ENCODE measurements around the gene HAAO. TPM values are rescaled to one million over a fixed set of nuclear protein-coding genes. Genes with fewer than 3 reads are reported as not detected.
A peak's percentile ranks its signal among the peaks of the same experiment; 100 is the strongest.

HAAO gene
- total and polyA plus RNA-seq, 2 experiments from 2014 or later = 2.6 to 3.2 TPM

DNA sequence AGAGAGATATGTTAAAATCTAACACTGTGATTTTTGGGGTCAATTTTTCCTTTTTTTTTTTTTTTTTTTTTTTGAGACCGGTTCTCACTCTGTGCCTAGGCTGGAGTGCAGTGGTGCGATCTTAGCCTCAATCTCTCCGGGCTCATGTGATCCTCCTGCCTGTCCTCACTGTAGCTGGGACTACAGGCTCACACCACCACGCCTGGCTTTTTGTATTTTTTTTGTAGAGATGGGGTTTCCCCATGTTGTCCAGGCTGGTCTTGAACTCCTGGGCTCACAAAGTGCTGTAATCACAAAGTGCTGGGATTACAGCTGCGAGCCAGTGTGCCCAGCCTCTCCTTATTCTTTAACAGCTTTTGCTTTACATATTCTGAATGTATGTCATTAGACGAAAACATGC, 2.9 kb upstream of the HAAO start (continued):
- no peak for TF ChIP-seq REST (IDR thresholded peaks at IDR 0.05; ENCODE audit: unreplicated experiment)
- no peak for TF ChIP-seq EZH2 (IDR thresholded peaks at IDR 0.05; ENCODE audit: low read depth, unreplicated experiment)

DNA sequence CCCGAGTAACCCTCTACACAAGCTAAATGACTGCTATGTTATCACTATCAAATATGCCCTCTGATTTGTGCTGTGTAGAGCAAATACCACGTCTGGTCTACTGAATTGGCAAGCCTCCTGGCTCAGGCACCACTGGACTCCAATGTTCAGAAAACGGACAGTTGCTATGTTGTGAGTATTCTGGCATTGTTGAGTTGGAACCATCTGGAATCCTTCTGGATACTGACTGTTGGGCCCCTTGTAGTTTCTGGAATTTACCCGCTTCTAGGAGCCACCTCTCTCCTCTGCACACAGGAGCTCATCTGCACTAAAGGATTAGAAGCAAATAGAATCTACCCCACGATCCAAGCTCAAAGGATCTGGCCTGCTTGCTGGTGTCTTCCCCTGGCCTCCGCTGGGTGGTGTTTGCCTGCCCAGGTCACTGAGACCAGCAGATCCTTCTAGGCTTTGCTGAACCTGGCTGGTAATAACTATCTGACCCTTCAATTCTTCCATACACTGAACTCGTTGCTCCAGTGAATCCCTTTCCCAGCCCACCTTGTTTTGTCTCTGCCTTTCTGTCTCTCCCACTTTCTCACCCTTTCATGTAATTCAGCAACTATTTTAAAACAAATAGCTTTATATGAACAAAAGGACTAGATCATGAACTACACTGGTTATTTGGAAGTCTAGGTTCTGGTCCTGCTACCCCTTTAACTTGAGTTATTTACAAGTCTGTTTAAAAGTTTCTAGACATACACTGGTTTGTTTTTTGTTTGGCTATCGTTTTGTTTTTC, 2.1 kb upstream of the HAAO start:
- peaks cover 32% of the 10 kb centered on the region for H3K4me1 Mint-ChIP-seq
- H3K27ac Mint-ChIP-seq = no peak overlapping the region
- Histone ChIP-seq H3K27me3 (ENCODE audit: insufficient read depth) (peaks cover 33% of the 10 kb centered on the region), H3K4me1 (ENCODE audit: insufficient read depth) (peaks cover 17% of the 10 kb centered on the region), H3K36me3 (ENCODE audit: insufficient read depth) (no peaks in the 10 kb centered on the region), H3F3A (replicated peaks; ENCODE audit: low read depth) (peaks cover 13% of the 10 kb centered on the region), H3K27ac (ENCODE audit: low read depth) (no peak overlapping the region), H3K4me2 (peak overlapping the region; percentile 98), H2AFZ (no peak overlapping the region), H3K9me2 (ENCODE audit: insufficient read depth) (0 out of 2 replicates have a peak, but pooled peaks cover 3% of the 10 kb centered on the region), H3K4me3 (peak overlapping the region; percentile 89; the same call in 1 of the 2 replicates), H4K20me1 (replicated peaks; ENCODE audit: insufficient read depth) (no peaks in the 10 kb centered on the region), H3K79me2 (replicated peaks; ENCODE audit: insufficient read depth) (no peaks in the 10 kb centered on the region)
- H3K36me3 Mint-ChIP-seq (ENCODE audit: low read depth) = no peaks in the 10 kb centered on the region; the same call in 1 of the 3 replicates
- ATAC-seq (peak; percentile 49), DNase-seq (ENCODE audit: low spot score) (peak; percentile 80)
- no peaks in the 10 kb centered on the region; the same call in 2 of the 3 replicates for H3K9me3 Mint-ChIP-seq
- peaks cover 27% of the 10 kb centered on the region for H3K27me3 Mint-ChIP-seq (ENCODE audit: insufficient read depth, low read depth, poor library complexity)
- peak overlapping the region; percentile 71; the same call in 2 of the 3 replicates for H3K4me3 Mint-ChIP-seq
- TF ChIP-seq, protein P1, sequence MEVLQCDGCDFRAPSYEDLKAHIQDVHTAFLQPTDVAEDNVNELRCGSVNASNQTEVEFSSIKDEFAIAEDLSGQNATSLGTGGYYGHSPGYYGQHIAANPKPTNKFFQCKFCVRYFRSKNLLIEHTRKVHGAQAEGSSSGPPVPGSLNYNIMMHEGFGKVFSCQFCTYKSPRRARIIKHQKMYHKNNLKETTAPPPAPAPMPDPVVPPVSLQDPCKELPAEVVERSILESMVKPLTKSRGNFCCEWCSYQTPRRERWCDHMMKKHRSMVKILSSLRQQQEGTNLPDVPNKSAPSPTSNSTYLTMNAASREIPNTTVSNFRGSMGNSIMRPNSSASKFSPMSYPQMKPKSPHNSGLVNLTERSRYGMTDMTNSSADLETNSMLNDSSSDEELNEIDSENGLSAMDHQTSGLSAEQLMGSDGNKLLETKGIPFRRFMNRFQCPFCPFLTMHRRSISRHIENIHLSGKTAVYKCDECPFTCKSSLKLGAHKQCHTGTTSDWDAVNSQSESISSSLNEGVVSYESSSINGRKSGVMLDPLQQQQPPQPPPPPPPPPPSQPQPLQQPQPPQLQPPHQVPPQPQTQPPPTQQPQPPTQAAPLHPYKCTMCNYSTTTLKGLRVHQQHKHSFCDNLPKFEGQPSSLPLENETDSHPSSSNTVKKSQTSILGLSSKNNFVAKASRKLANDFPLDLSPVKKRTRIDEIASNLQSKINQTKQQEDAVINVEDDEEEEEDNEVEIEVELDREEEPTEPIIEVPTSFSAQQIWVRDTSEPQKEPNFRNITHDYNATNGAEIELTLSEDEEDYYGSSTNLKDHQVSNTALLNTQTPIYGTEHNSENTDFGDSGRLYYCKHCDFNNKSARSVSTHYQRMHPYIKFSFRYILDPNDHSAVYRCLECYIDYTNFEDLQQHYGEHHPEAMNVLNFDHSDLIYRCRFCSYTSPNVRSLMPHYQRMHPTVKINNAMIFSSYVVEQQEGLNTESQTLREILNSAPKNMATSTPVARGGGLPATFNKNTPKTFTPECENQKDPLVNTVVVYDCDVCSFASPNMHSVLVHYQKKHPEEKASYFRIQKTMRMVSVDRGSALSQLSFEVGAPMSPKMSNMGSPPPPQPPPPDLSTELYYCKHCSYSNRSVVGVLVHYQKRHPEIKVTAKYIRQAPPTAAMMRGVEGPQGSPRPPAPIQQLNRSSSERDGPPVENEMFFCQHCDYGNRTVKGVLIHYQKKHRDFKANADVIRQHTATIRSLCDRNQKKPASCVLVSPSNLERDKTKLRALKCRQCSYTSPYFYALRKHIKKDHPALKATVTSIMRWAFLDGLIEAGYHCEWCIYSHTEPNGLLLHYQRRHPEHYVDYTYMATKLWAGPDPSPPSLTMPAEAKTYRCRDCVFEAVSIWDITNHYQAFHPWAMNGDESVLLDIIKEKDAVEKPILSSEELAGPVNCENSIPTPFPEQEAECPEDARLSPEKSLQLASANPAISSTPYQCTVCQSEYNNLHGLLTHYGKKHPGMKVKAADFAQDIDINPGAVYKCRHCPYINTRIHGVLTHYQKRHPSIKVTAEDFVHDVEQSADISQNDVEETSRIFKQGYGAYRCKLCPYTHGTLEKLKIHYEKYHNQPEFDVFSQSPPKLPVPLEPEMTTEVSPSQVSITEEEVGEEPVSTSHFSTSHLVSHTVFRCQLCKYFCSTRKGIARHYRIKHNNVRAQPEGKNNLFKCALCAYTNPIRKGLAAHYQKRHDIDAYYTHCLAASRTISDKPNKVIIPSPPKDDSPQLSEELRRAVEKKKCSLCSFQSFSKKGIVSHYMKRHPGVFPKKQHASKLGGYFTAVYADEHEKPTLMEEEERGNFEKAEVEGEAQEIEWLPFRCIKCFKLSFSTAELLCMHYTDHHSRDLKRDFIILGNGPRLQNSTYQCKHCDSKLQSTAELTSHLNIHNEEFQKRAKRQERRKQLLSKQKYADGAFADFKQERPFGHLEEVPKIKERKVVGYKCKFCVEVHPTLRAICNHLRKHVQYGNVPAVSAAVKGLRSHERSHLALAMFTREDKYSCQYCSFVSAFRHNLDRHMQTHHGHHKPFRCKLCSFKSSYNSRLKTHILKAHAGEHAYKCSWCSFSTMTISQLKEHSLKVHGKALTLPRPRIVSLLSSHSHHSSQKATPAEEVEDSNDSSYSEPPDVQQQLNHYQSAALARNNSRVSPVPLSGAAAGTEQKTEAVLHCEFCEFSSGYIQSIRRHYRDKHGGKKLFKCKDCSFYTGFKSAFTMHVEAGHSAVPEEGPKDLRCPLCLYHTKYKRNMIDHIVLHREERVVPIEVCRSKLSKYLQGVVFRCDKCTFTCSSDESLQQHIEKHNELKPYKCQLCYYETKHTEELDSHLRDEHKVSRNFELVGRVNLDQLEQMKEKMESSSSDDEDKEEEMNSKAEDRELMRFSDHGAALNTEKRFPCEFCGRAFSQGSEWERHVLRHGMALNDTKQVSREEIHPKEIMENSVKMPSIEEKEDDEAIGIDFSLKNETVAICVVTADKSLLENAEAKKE (CRISPR knock-in tag; IDR thresholded peaks at IDR 0.05) = peak; percentile 76; the same call in 1 of the 2 replicates
- TF ChIP-seq ZNF331 (CRISPR knock-in tag; IDR thresholded peaks at IDR 0.05; ENCODE audit: low read depth) = no peak
- TF ChIP-seq STAT1 (IDR thresholded peaks at IDR 0.05; ENCODE audit: unreplicated experiment) = no peak
- TF ChIP-seq, protein P2, sequence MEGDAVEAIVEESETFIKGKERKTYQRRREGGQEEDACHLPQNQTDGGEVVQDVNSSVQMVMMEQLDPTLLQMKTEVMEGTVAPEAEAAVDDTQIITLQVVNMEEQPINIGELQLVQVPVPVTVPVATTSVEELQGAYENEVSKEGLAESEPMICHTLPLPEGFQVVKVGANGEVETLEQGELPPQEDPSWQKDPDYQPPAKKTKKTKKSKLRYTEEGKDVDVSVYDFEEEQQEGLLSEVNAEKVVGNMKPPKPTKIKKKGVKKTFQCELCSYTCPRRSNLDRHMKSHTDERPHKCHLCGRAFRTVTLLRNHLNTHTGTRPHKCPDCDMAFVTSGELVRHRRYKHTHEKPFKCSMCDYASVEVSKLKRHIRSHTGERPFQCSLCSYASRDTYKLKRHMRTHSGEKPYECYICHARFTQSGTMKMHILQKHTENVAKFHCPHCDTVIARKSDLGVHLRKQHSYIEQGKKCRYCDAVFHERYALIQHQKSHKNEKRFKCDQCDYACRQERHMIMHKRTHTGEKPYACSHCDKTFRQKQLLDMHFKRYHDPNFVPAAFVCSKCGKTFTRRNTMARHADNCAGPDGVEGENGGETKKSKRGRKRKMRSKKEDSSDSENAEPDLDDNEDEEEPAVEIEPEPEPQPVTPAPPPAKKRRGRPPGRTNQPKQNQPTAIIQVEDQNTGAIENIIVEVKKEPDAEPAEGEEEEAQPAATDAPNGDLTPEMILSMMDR (conservative IDR thresholded peaks at IDR 0.05; ENCODE audit: low read depth in 2 of 2) = peak; percentile 58 to 65
- no peak for TF ChIP-seq ETS1 (IDR thresholded peaks at IDR 0.05)
- TF ChIP-seq ZNF114 (CRISPR knock-in tag; IDR thresholded peaks at IDR 0.05) = no peak
- TF ChIP-seq EZH2phosphoT487 (IDR thresholded peaks at IDR 0.05; ENCODE audit: unreplicated experiment) = no peak
